22Rv1 (cell line): ENCODE data around the gene PMFBP1.

ENCODE experiments used
- CTCF ChIP-seq: fragments of 450-650 bp; IDR thresholded peaks from 2 replicates; pipeline ENCODE4 v1.5.1; 2017; ENCODE audit warnings: mild to moderate bottlenecking
- ZFX ChIP-seq: fragments of 450-650 bp; IDR thresholded peaks from 2 replicates; pipeline ENCODE4 v1.6.1; 2017; ENCODE audit warnings: antibody characterized with exemption, borderline replicate concordance

- TF ChIP-seq CTCF (no peak), ZFX (no peak)
These were observed 40.9 kb downstream of the PMFBP1 start for GRCh38 chr16:72131036-72131435.
